ENCODE results near the gene ARHGAP24. TPM values are rescaled to one million over a fixed set of nuclear protein-coding genes. Genes with fewer than 3 reads are reported as not detected.

Gene ARHGAP24
- total and polyA plus RNA-seq, 2 donors (not counting 1 experiment from before 2014, with no cell fraction given), result 15.9 to 40.5 TPM

DNA sequence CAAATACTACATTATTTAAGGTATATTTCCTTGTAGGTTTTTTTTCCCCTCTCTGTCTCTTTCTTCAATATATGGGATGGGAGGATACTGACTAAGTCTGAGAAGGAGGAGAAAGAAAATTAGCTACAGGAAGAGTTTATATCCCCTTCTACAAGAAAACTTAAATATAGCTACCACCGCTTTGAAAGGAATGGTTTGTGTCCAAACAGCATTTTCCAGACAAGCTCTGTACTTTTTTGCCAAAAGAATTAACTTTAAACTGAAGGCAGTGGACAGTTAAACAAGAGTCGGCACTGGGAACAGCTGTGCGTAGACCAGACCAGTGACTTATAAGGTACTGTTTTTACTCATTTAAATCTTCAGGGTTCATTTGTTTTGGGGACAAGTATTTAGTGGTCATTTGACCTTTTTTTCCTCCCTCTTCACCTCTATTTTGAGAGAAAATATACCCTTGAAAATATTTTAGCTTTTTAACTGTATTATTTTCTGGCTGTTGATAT, 303.7 kb downstream of the ARHGAP24 start:
- peak; percentile 39 to 64 for DNase-seq (ENCODE audit: low read depth in 2 of 2)
- H2AFZ ChIP-seq (ENCODE audit: low read length), result peak overlapping the region; percentile 22
- H3K4me2 ChIP-seq (ENCODE audit: extremely low read depth, insufficient read depth, low read length), result peak overlapping the region; percentile 84

DNA sequence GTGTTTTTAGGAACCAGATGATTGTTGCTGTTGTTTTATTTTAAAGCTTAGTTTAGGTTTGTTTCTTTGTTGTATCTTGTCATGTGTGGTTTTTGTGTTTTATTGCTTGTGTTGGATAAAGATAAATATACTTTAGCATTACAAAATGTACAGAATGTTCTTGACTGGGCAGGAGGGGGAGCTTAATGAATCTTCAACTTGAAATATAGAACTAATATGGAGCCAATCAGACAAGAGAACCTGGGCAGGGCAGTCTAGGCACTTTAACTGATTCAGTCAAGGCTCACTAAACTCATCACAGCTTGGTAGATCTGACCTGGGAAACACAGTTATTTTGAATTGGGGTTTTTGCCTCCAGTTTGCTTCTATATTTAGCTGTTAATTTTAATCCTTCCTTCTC, 304.2 kb downstream of the ARHGAP24 start:
- Histone ChIP-seq H3K27ac (ENCODE audit: insufficient read depth, low read length) (peak overlapping the region; percentile 69), H3K4me2 (ENCODE audit: extremely low read depth, insufficient read depth, low read length) (peak overlapping the region; percentile 84), H3K4me1 (ENCODE audit: control insufficient read depth, extremely low read depth, insufficient read depth, low read length) (peaks cover 5% of the 10 kb centered on the region), H4K20me1 (ENCODE audit: control insufficient read depth, extremely low read depth, insufficient read depth, low read length) (no peaks in the 10 kb centered on the region), H3K79me2 (ENCODE audit: control insufficient read depth, insufficient read depth, low read length) (peaks cover 21% of the 10 kb centered on the region), H3K36me3 (ENCODE audit: control insufficient read depth, insufficient read depth, low read length) (no peaks in the 10 kb centered on the region), H3K27me3 (ENCODE audit: control insufficient read depth, insufficient read depth, low read length) (no peaks in the 10 kb centered on the region), H3K9ac (ENCODE audit: insufficient read depth, low read length) (peak overlapping the region; percentile 66), H3K4me3 (replicated peaks in 1 of 4; ENCODE audit: control extremely low read depth in 1 of 4, insufficient read depth in 1 of 4, low read depth in 3 of 4, low read length in 4 of 4) (peak overlapping the region; percentile 59 to 88 (median 60)), H3K9me3 (ENCODE audit: control insufficient read depth, insufficient read depth, low read depth, low read length) (no peaks in the 10 kb centered on the region), H2AFZ (ENCODE audit: low read length) (peak overlapping the region; percentile 22)
- peak; percentile 55 to 69 for DNase-seq (ENCODE audit: low read depth in 2 of 2)
- TF ChIP-seq CTCF (conservative IDR thresholded peaks at IDR 0.05 in 1 of 2, IDR thresholded peaks at IDR 0.05 in 1 of 2; ENCODE audit: low read depth in 1 of 2, low read length in 2 of 2), result peak in 1 of 2 donors; percentile 6
- TF ChIP-seq EZH2 (IDR thresholded peaks at IDR 0.05; ENCODE audit: low read length, missing control alignments), result no peak

More for the DNA sequence above, 303.7 kb downstream of the ARHGAP24 start:
- Histone ChIP-seq H3K27ac (ENCODE audit: insufficient read depth, low read length) (peak overlapping the region; percentile 69), H3K9me3 (ENCODE audit: control insufficient read depth, insufficient read depth, low read depth, low read length) (no peaks in the 10 kb centered on the region), H3K4me1 (ENCODE audit: control insufficient read depth, extremely low read depth, insufficient read depth, low read length) (peaks cover 4% of the 10 kb centered on the region), H3K4me3 (replicated peaks in 1 of 4; ENCODE audit: control extremely low read depth in 1 of 4, insufficient read depth in 1 of 4, low read depth in 3 of 4, low read length in 4 of 4) (peak overlapping the region; percentile 59 to 88 (median 60)), H4K20me1 (ENCODE audit: control insufficient read depth, extremely low read depth, insufficient read depth, low read length) (no peaks in the 10 kb centered on the region), H3K27me3 (ENCODE audit: control insufficient read depth, insufficient read depth, low read length) (no peaks in the 10 kb centered on the region), H3K79me2 (ENCODE audit: control insufficient read depth, insufficient read depth, low read length) (peaks cover 21% of the 10 kb centered on the region), H3K9ac (ENCODE audit: insufficient read depth, low read length) (peak overlapping the region; percentile 66), H3K36me3 (ENCODE audit: control insufficient read depth, insufficient read depth, low read length) (no peaks in the 10 kb centered on the region)
- TF ChIP-seq EZH2 (IDR thresholded peaks at IDR 0.05; ENCODE audit: low read length, missing control alignments), result no peak
- TF ChIP-seq CTCF (conservative IDR thresholded peaks at IDR 0.05 in 1 of 2, IDR thresholded peaks at IDR 0.05 in 1 of 2; ENCODE audit: low read depth in 1 of 2, low read length in 2 of 2), result no peak

GRCh38 chr4:85780664-85781063, 305.7 kb downstream of the ARHGAP24 start:
- peaks cover 32% of the 10 kb centered on the region for H3K79me2 ChIP-seq (ENCODE audit: control insufficient read depth, insufficient read depth, low read length)
- H3K4me2 ChIP-seq (ENCODE audit: extremely low read depth, insufficient read depth, low read length), result peak overlapping the region; percentile 2
- TF ChIP-seq CTCF (conservative IDR thresholded peaks at IDR 0.05 in 1 of 2, IDR thresholded peaks at IDR 0.05 in 1 of 2; ENCODE audit: low read depth in 1 of 2, low read length in 2 of 2) (no peak), EZH2 (IDR thresholded peaks at IDR 0.05; ENCODE audit: low read length, missing control alignments) (no peak)
- peak overlapping the region in 2 of 4 experiments; percentile 21 to 26 for H3K4me3 ChIP-seq (replicated peaks in 1 of 4; ENCODE audit: control extremely low read depth in 1 of 4, insufficient read depth in 1 of 4, low read depth in 3 of 4, low read length in 4 of 4)
- H3K9me3 ChIP-seq (ENCODE audit: control insufficient read depth, insufficient read depth, low read depth, low read length), result no peaks in the 10 kb centered on the region
- no peak overlapping the region for H2AFZ ChIP-seq (ENCODE audit: low read length)
- no peaks in the 10 kb centered on the region for H4K20me1 ChIP-seq (ENCODE audit: control insufficient read depth, extremely low read depth, insufficient read depth, low read length)
- no peak overlapping the region for H3K9ac ChIP-seq (ENCODE audit: insufficient read depth, low read length)
- H3K27ac ChIP-seq (ENCODE audit: insufficient read depth, low read length), result peak overlapping the region; percentile 22
- peaks cover 10% of the 10 kb centered on the region for H3K4me1 ChIP-seq (ENCODE audit: control insufficient read depth, extremely low read depth, insufficient read depth, low read length)
- peak in 1 of 2 donors; percentile 65 for DNase-seq (ENCODE audit: low read depth in 2 of 2)
- H3K27me3 ChIP-seq (ENCODE audit: control insufficient read depth, insufficient read depth, low read length), result no peaks in the 10 kb centered on the region
- H3K36me3 ChIP-seq (ENCODE audit: control insufficient read depth, insufficient read depth, low read length), result no peaks in the 10 kb centered on the region
